NCI-H2196 treated with DMSO at 0.1 percent for 48 hours (cell line): ENCODE results near the gene PSMA8.
"Not testable (repeated sequence)": the region's sequence is repeated elsewhere in the genome, so short reads cannot be mapped to it uniquely, and the experiment has no call there.

Experiments used
- DNase-seq: peaks from one replicate; lab custom pipeline; 2025; ENCODE audit not compliant: unreplicated experiment; lab: John Stamatoyannopoulos, UW

Gene PSMA8

DNA sequence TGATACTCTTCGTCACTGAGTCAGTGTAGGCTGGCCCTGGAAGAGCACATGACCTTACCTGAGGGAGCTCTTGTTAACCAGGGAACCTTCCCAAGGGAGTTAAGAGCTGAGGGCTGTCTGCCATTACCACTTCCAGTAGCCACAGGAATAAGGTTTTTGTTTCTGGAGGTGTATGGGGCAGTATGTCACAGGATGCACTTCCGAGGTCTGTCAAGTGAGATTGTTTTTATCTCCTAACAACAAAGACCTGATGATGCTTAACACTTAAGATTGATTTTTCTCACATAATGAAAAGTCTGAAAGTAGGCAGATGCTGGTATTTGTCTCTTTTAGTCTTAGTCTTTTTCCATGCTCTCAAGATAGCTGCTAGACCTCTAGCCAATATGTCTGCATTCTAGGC is 41.8 kb downstream of the PSMA8 start:
- DNase-seq: no peak

- no peak for DNase-seq
These were observed 42.5 kb downstream of the PSMA8 start for GRCh38 chr18:26176134-26176533.

GRCh38 chr18:26181343-26181826 is 47.7 kb downstream of the PSMA8 start:
- DNase-seq: no peak

DNA sequence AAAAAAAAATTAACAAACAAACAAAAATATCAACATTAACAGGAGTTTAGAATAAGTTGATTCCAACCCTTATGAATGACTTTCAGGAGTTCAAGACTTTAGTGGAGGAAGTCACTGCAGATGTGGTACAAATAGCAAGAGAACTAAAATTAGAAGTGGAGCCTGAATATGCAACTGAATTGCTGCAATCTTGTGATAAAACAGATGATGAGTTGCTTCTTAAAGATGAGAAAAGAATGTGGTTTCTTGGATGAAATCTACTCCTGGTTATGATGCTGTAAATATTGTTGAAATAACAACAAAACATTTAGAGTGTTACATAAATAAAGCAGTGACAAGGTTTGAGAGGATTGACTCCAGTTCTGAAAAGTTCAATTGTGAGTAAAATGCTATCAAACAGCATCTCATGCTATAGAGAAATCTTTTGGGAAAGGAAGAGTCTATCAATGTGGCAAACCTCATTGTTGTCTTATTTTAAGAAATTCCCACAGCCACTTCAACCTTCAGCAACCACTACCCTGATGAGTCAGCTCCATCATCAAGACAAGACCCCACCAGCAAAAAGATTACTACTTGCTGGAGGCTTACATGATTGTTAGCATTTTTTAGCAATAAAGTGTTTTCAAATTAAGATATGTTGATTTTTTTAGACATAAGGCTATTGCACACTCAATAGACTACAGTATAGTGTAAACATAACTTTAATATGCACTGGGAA is 49.9 kb downstream of the PSMA8 start:
- no peak for DNase-seq

DNA sequence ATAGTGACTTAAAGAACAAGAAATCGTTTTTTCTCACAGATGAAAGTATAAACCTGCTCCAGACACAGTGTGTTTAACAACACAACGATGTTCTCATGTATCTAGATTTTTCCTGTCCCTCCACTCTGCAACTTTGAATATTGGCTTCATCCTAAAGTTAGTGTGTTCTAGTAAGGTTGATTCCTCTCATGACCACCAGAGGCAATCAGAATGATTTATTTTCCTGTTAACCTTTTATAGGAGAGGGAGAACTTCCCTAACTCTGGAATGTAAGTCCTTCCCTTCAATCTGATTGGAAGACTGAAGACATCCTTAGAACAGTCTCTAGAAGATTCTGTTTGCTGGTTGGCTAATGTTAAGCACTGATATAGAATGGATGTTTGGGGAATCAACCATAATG is 51.6 kb downstream of the PSMA8 start:
- DNase-seq: no peak

- DNase-seq: no peak
These were observed 56.8 kb downstream of the PSMA8 start for GRCh38 chr18:26190506-26190905.

DNA sequence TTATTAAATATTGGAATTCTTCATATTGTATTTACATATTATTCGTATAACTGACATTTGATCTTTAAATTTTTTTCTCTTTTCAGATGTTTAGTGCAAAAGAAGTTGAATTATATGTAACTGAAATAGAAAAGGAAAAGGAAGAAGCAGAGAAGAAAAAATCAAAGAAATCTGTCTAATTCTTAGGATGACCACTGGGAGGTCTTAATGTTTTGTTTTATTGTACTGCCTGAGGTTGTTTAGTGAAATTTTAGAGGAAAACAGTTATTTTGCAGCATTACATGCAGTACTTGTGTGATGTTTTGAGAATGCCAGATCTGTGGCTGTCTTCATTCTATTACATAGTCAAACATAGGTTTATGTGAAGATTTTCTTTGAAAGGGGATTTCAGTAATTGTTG is 58.6 kb downstream of the PSMA8 start:
- DNase-seq: no peak

- no peak for DNase-seq
These were observed 62.9 kb downstream of the PSMA8 start for GRCh38 chr18:26196605-26197004.

- DNase-seq: not testable (repeated sequence)
These were observed 68.3 kb downstream of the PSMA8 start for GRCh38 chr18:26202001-26202400.

- DNase-seq: no peak
These were observed 71.6 kb downstream of the PSMA8 start for GRCh38 chr18:26205318-26205717.

DNA sequence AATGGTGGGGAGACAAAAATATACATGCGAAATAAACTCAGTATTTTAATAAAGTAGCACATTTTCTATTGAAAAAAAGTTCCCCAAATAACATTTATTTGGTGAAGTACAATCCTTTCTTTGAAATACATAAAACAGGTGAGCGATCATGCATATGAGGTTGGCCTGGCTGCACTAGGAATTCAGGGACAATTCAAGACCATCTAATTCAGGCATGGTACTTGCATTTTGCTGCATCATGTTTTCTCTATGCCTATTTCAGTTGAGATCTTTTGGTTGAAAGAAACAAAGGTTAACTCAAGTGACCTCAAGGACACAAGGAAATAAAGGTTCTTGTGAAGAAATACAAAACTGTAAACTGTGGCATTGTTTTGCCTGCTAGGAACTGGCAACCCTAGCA is 72.8 kb downstream of the PSMA8 start:
- no peak for DNase-seq

DNA sequence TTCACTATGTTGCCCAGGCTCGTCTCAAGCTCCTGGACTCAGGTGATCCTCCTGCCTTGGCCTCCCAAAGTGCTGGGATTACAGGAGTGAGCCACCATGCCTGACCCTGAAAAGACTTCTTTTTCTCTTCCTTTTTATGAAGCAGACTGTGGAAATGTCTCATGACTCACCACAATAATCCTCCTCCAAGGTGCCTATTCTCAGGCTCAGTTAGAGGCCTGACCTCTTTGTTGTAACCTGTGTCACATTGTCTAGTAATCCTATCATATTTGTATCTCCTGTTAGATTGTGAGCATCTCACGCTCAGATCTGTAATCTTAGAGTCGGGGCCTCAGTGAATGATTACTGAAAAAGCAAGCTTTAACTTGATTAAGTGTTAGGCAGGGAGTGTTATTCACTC is 74.3 kb downstream of the PSMA8 start:
- DNase-seq: no peak

GRCh38 chr18:26208977-26209376 is 75.3 kb downstream of the PSMA8 start:
- no peak for DNase-seq

- no peak for DNase-seq
These were observed 76.5 kb downstream of the PSMA8 start for GRCh38 chr18:26210147-26210546.

DNA sequence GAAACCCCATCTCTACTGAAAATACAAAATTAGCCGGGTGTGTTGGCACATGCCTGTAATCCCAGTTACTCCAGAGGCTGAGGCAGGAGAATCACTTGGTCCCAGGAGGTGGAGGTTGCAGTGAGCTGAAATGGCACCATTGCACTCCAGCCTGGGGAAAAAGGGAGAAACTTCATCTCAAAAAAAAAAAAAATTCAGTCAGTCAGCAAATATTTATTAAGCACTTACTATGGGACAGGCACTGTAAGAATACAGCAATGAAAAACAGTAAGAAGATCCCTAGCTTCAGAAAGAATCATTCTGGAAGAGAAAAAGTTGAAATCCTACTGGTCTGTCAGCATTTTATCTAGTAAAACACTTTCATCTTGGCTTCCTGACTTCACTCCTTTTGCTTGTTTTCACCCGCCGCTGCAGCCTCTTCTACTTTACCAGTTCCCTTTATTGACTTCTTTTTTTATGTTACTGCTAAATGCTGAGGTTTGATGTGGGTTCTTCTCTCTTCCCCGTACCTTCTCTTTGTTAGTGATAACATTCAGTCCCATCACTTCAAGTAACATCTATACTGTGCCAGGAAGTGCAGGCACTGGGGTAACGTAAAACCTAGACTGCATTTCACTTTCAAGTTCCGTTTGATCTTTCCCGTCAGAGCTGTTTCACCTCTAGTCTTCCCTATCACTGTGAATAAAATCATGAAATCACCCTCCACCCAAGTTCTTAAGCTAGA is 81.7 kb downstream of the PSMA8 start:
- DNase-seq: no peak

- no peak for DNase-seq
These were observed 91.5 kb downstream of the PSMA8 start for GRCh38 chr18:26225022-26225693.

GRCh38 chr18:26225915-26226228 is 92.2 kb downstream of the PSMA8 start:
- no peak for DNase-seq

DNA sequence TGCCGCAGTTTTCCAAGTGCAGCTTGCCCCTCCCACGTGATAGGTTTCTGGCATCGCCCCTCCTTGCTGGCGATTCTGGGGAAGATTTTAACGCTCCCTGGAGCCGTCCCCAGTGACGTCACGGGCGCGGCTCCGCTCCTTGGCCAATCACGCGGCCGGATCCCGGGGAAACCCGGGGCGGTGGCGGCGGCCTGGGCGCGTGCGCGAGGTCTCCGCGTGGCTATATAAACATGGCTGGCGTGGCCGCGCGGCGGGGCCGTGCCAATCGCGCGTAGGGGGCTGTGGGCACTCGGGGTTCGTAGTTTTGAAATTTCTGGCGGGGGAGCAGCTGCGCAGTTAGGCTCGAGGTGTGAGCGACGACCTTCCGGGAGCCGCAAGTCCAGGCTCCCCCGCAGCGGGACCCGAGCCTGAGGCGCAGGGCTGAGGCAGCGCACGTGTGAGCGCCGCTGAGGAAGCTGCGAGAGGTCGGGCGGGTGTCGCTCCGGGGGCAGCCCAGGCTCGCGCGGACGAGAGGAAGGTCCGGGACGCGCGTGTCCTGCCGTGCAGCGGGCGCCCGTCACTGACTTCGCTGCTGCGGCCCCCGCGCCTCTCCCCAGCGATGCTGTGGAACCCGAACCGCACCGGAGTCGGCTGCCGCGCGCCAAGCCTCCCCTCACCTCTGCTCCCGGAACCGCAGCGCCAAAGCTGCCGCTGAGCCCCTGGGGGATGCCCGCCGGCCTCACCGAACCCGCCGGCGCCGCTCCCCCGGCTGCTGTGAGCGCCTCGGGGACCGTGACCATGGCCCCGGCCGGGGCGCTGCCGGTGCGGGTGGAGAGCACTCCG is 92.8 kb downstream of the PSMA8 start, which contains the start of gene TAF4B:
Gene TAF4B, plus strand, starts transcription at position 217 of the 822 bp plus-strand sequence. Its CDS starts 489 bp downstream, at position 706.
- peak; percentile 67 for DNase-seq

- no peak for DNase-seq
These were observed 93.5 kb downstream of the PSMA8 start for GRCh38 chr18:26227051-26227670.

GRCh38 chr18:26228562-26229260 is 95.0 kb downstream of the PSMA8 start:
- no peak for DNase-seq
